Kidney epithelial cell (primary cell): Measurements from ENCODE around the gene EFNB1. TPM values are rescaled to one million over a fixed set of nuclear protein-coding genes. Genes with fewer than 3 reads are reported as not detected.

Source experiments
- DNase-seq: peaks from one replicate; pipeline ENCODE4 v3.0.0-alpha.2; 2010; ENCODE audit warnings: low read depth
- H3K27me3 ChIP-seq: 2 replicates; pipeline ENCODE4 v1.6.0; 2011; ENCODE audit warnings: low read length; ENCODE audit not compliant: control insufficient read depth, insufficient read depth
- H3K36me3 ChIP-seq: 2 replicates; pipeline ENCODE4 v1.5.1; 2011; ENCODE audit warnings: low read length; ENCODE audit not compliant: control insufficient read depth, insufficient read depth
- H3K4me3 ChIP-seq: 2 replicates; pipeline ENCODE4 v1.5.1; 2011; ENCODE audit warnings: low read depth, mild to moderate bottlenecking, control low read depth, low read length
- total RNA-seq: library from RNA; depleted of rRNA; stranded (reverse); fragments of >200 nt; gene quantifications from 2 replicates; pipeline ENCODE4 v1.2.3, GENCODE V29; 2015
- TF ChIP-seq, protein P1 (sequence below): IDR thresholded peaks from 2 replicates; pipeline ENCODE4 v1.5.1; 2011; ENCODE audit warnings: mild to moderate bottlenecking, moderate library complexity, low read length, control low read depth, inconsistent platforms; ENCODE audit not compliant: insufficient read depth, poor library complexity, severe bottlenecking

EFNB1 gene
- total RNA-seq, 1 donor from 2014 or later, result 45.3 TPM

DNA sequence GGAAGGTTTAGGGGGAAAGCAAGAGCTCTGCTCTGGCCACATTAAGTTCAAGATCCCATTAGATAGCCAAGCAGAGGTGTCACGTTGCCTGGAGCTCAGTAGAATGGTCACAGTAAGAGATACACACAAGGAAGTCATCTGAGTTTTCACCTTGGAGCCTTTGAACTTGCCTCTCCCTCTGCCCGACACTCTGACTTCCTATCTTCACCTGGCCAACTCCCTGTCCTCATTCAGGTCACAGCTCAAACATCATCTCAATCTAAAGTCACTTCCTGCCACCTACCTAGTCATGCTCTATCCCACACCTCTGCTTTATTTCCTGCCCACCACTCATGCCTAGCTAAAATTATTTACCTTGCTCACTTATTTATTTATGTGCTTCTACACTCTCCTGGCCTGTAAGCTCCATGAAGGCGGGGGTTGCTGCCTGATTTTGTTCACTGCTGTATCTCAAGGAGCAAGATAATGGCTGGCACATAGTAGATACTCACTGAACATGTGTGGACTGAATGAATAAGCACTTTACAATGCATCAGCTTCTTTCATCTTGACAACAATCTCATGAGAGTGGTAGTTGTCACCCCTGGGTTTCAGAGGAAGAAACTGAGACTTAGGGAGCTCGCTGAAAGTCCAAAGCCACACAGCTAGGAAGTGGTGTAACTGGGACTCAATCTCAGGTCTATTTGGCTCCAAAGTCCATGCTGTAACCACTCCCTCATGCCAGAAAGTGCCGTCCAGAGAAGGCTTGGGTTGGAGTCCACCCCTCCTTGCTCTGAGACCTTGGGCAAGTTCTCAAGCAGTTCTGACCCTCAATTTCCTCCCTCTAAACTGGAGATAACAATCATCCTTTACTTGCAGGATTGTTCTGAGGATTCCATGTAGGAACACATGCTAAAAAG is 40.3 kb downstream of the EFNB1 start:
- Histone ChIP-seq H3K36me3 (no peaks in the 10 kb centered on the region), H3K4me3 (no peak overlapping the region), H3K27me3 (no peaks in the 10 kb centered on the region)
- no peak for DNase-seq
- TF ChIP-seq, protein P1, sequence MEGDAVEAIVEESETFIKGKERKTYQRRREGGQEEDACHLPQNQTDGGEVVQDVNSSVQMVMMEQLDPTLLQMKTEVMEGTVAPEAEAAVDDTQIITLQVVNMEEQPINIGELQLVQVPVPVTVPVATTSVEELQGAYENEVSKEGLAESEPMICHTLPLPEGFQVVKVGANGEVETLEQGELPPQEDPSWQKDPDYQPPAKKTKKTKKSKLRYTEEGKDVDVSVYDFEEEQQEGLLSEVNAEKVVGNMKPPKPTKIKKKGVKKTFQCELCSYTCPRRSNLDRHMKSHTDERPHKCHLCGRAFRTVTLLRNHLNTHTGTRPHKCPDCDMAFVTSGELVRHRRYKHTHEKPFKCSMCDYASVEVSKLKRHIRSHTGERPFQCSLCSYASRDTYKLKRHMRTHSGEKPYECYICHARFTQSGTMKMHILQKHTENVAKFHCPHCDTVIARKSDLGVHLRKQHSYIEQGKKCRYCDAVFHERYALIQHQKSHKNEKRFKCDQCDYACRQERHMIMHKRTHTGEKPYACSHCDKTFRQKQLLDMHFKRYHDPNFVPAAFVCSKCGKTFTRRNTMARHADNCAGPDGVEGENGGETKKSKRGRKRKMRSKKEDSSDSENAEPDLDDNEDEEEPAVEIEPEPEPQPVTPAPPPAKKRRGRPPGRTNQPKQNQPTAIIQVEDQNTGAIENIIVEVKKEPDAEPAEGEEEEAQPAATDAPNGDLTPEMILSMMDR, result no peak

DNA sequence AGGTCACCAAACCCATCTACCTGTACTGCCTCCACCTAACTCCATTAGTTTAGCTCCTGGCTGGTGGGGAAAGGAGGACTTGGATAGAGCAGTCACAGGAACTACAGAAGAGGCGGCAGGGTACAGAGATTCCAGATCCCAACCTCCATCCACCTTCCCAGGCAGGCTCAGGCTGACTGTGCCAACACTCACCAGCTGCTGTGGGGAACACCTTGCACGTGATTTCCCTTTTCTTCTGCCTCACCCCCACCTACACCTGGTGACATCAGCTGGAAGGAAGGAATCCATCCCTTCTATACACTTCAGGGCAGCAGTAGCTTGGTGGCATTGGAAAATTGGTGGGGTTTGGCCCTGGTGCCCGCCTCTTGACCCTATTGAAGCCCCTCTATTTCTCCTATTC is 41.5 kb downstream of the EFNB1 start:
- DNase-seq, result no peak
- Histone ChIP-seq H3K27me3 (peaks cover 3% of the 10 kb centered on the region), H3K4me3 (no peak overlapping the region), H3K36me3 (no peaks in the 10 kb centered on the region)
- TF ChIP-seq, protein P1, result no peak

DNA sequence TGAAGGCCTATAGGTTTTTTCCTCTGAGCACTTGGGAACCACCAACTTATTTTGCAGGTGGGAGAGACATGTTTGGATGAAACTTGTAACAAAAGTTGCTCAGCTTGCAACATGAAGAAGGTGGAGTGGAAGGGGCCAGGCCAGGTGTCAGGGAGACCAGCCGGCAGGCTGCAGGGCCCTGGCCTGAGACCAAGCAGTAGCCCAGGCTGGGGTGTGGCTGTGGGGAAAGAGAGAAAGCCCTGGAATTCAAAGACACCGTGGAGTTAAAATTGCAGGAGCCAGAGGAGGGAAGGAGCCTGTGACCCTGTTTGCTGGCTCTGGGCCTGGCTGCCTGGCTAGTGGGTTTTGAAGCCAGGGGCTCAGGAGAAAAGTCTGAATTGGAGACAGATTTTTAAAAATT is 43.4 kb downstream of the EFNB1 start:
- Histone ChIP-seq H3K27me3 (peaks cover 3% of the 10 kb centered on the region), H3K36me3 (no peaks in the 10 kb centered on the region), H3K4me3 (no peak overlapping the region)
- no peak for DNase-seq
- TF ChIP-seq, protein P1, result no peak

DNA sequence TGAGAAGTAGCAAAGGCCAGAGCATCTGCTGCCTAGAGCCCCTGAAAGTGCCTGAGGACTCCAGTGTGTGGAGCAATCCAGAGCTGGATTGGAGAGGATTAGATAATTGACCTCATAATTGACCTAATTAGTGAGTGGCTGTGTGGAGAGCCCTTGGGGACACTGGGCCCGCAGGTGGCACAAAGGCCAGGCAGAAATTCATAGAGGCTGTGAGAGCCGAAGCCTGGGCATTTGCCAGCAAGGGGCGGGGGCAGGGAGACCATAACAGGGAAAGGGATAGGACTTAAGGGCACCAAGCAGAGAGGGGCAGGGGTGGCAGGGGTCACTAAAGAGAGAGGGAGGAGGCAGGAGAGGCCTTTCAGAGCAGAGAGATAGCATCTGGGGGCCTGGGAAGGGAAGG is 45.3 kb downstream of the EFNB1 start:
- Histone ChIP-seq H3K4me3 (no peak overlapping the region), H3K36me3 (no peaks in the 10 kb centered on the region), H3K27me3 (peaks cover 3% of the 10 kb centered on the region)
- no peak for DNase-seq
- TF ChIP-seq, protein P1, result no peak

DNA sequence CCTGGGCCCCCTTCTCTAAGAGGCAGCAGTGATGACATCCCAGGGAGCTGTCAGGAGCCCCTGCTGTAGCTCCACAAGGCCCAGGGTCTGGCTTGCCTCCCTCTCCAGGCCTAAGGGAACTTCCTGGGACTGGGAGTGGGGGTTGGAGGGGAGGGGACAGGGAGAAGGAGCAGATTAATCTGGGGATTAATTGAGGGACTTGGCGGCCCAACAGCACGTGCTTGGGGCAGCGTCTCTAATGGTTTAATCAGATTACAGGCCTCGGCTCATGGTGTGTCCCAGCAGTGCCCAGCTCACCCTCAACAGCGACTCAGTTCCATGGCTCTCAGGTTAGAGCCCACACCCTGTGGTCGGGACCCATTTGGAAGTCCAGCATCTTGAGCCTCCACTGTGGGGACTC is 47.9 kb downstream of the EFNB1 start:
- H3K4me3 ChIP-seq, result no peak overlapping the region
- DNase-seq, result no peak
- peaks cover 5% of the 10 kb centered on the region for H3K27me3 ChIP-seq
- H3K36me3 ChIP-seq, result no peaks in the 10 kb centered on the region
- TF ChIP-seq, protein P1, result no peak

DNA sequence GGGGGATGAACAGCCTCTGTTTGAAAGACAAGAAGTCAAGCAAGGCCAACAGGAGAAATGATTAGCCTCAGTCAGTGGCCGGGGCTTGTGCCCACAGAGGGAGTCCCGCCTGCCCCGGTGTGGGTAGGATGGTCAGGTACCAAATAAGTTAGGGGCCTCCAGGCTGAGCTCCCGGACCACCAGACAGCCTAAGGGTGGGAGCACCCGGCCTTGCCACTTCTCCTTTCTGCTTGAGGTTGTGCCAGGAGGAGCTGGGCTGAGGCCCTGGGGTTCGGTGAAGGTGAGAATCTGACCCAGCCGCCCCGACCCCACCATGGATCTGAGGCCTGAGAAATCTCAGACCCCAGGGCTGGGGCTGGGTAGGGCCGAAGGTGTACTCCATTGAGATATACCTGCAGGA is 48.8 kb downstream of the EFNB1 start:
- no peak for DNase-seq
- Histone ChIP-seq H3K27me3 (peaks cover 5% of the 10 kb centered on the region), H3K36me3 (no peaks in the 10 kb centered on the region), H3K4me3 (no peak overlapping the region)
- TF ChIP-seq, protein P1, result no peak
